Heart left ventricle (tissue), 13 donors: ENCODE measurements around the gene FGF10.

Experiments
- POLR2A ChIP-seq, 2 donors: fragments of 450-650 bp; IDR thresholded peaks; one replicate each; pipeline ENCODE4 v1.6.1; 2017; ENCODE audit warnings: antibody characterized with exemption in 2 of 2, mild to moderate bottlenecking in 2 of 2, moderate library complexity in 2 of 2
- TF ChIP-seq, protein P1 (sequence below), 12 donors: fragments of 200-600 bp; sonication (generic) in 4 of 12; IDR thresholded peaks; one replicate each; pipeline versions ENCODE4 v1.5.0 to v1.8.0; 2018 to 2022; ENCODE audit warnings: antibody characterized with exemption in 12 of 12, mild to moderate bottlenecking in 5 of 12
- donor health status: ischemic (EF 13 %, LVEDD 7.1; RV severe dilation, severe dysfunction).
- donor health status: DM: no; HTN: yes; CAD: no.
- donor health status: DM: no; HTN: no; CAD: no.
- donor health status: ischemic (EF 25% LVEDD 6.9; RV normal size, moderate dysfunction).
- donor health status: ischemic (EF 25% LVEDD 5.7; RV mildly dilated, moderate dysfunction).
- donor health status: ischemic (EF 35%, LVEDD 5.7; RV mildly dilated, moderate dysfunction).
- donor health status: nonischemic (EF 11% LVEDD 7.7; RV severe dilation, severe dysfunction).
- donor health status: DM: yes; HTN: yes; CAD: no.
- donor health status: PGD.
- donor health status: ischemic (EF 29% LVEDD 5.4; RV normal size, mild dysfunction).
- donor health status: nonischemic (EF 23%, LVEDD 6.1; RV moderate dilation, normal function).

- no peak for TF ChIP-seq POLR2A (IDR thresholded peaks at IDR 0.05)
- TF ChIP-seq, protein P1, sequence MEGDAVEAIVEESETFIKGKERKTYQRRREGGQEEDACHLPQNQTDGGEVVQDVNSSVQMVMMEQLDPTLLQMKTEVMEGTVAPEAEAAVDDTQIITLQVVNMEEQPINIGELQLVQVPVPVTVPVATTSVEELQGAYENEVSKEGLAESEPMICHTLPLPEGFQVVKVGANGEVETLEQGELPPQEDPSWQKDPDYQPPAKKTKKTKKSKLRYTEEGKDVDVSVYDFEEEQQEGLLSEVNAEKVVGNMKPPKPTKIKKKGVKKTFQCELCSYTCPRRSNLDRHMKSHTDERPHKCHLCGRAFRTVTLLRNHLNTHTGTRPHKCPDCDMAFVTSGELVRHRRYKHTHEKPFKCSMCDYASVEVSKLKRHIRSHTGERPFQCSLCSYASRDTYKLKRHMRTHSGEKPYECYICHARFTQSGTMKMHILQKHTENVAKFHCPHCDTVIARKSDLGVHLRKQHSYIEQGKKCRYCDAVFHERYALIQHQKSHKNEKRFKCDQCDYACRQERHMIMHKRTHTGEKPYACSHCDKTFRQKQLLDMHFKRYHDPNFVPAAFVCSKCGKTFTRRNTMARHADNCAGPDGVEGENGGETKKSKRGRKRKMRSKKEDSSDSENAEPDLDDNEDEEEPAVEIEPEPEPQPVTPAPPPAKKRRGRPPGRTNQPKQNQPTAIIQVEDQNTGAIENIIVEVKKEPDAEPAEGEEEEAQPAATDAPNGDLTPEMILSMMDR (IDR thresholded peaks at IDR 0.05), result no peak
Measured at GRCh38 chr5:44294516-44294915, 94.7 kb downstream of the FGF10 start.
